ENCODE measurements around the gene SCD. TPM values are rescaled to one million over a fixed set of nuclear protein-coding genes. Genes with fewer than 3 reads are reported as not detected.
"Not testable (repeated sequence)": the region's sequence is repeated elsewhere in the genome, so short reads cannot be mapped to it uniquely, and the experiment has no call there.

Gene SCD
- total RNA-seq, 1 donor from 2014 or later, result 24.9 TPM

DNA sequence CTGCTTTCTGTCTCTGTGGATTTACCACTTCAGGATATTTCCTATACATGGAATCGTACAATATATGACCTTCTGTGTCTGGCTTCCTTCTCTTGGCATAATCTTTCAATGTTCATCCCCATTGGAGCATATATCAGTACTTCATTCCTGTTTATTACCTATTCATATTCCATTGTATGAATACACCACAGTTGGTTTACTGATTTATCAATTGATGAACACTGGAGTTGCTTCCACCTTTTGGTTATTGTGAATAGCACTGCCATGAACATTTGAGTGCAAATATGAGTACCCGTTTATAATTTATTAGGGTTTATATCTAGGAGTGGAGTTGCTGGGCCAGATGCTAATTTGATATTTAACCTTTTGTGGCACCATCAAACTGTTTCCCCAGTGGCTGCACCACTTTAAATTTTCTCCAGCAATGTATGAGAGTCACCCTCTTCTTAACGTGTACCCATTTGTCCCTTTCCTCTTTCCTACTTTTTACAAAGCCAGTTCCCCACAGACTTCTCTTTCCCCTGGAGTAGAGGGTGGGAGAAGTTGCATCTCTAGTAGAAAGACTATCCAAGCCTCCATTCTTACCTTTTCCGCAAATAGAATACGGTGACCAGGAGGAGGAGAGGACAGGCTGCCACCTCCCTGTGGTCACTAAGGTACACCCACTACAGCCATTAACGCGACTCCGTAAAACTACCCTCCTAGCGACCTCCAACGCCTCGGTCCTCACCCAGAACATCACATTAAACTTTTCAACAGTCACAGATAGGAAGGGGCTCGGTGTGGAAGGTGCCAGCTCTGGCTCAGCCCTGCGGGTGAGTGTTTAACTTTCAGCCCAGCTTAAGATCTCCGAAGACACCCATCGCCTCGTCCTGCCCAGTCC, 25.6 kb downstream of the SCD start:
- POLR2A ChIA-PET, result interaction anchor here (0.6 to 1.9 kb wide), 9 partner anchors 26 to 687 kb away, joined by 3 to 21 read pairs (median 5); partner anchors contain the start of genes HIF1AN and SCD
- ATAC-seq (ENCODE audit: low read depth), result no peak
- intact Hi-C loops (cut with micrococcal nuclease), result loop anchor here (1.0 to 2.0 kb wide), 4 partner anchors 25 to 143 kb away; partner anchors contain the start of genes CHUK and SCD
- no peaks in the 10 kb centered on the region for H3K9me3 Mint-ChIP-seq
- peaks cover 25% of the 10 kb centered on the region for H3K4me1 Mint-ChIP-seq
- TF ChIP-seq CTCF (IDR thresholded peaks at IDR 0.05), result no peak
- DNase-seq, result no peak
- H3K27ac Mint-ChIP-seq, result no peak overlapping the region
- H3K36me3 Mint-ChIP-seq (ENCODE audit: low read depth), result no peaks in the 10 kb centered on the region
- H3K27me3 Mint-ChIP-seq, result no peaks in the 10 kb centered on the region
- H3K4me3 Mint-ChIP-seq, result no peak overlapping the region
- CTCF ChIA-PET, result interaction anchor here (1.1 to 1.4 kb wide), 3 partner anchors 26 to 46 kb away, joined by 3 to 4 read pairs (median 3); partner anchors contain the start of gene SCD

- POLR2A ChIA-PET, result interaction anchor here (0.6 to 1.9 kb wide), 9 partner anchors 27 to 687 kb away, joined by 3 to 21 read pairs (median 5); partner anchors contain the start of genes HIF1AN and SCD
- Mint-ChIP-seq H3K4me3 (no peak overlapping the region), H3K4me1 (peaks cover 33% of the 10 kb centered on the region), H3K27ac (no peak overlapping the region), H3K36me3 (ENCODE audit: low read depth) (no peaks in the 10 kb centered on the region), H3K9me3 (no peaks in the 10 kb centered on the region), H3K27me3 (no peaks in the 10 kb centered on the region)
- CTCF ChIA-PET, result interaction anchor here (1.1 to 1.4 kb wide), 3 partner anchors 26 to 46 kb away, joined by 3 to 4 read pairs (median 3); partner anchors contain the start of gene SCD
- DNase-seq (peak; percentile 61), ATAC-seq (ENCODE audit: low read depth) (peak; percentile 98)
- TF ChIP-seq CTCF (IDR thresholded peaks at IDR 0.05), result no peak
- intact Hi-C loops (cut with micrococcal nuclease), result loop anchor here (1.0 to 2.0 kb wide), 4 partner anchors 26 to 144 kb away; partner anchors contain the start of genes CHUK and SCD
Observed at GRCh38 chr10:100373298-100374199, 26.5 kb downstream of the SCD start.

GRCh38 chr10:100374200-100374655, 27.2 kb downstream of the SCD start:
- POLR2A ChIA-PET, result interaction anchor here (1.0 to 1.9 kb wide), 5 partner anchors 27 to 162 kb away, joined by 4 to 21 read pairs (median 10); partner anchors contain the start of genes HIF1AN and SCD
- Mint-ChIP-seq H3K9me3 (no peaks in the 10 kb centered on the region), H3K4me3 (no peak overlapping the region), H3K27me3 (no peaks in the 10 kb centered on the region), H3K27ac (no peak overlapping the region), H3K36me3 (ENCODE audit: low read depth) (no peaks in the 10 kb centered on the region), H3K4me1 (peaks cover 33% of the 10 kb centered on the region)
- ATAC-seq (ENCODE audit: low read depth) (no peak), DNase-seq (no peak)
- intact Hi-C loops (cut with micrococcal nuclease), result no loop called here
- CTCF ChIA-PET, result interaction anchor here (1.1 to 1.4 kb wide), 2 partner anchors 27 to 47 kb away, joined by 3 to 4 read pairs; partner anchors contain the start of gene SCD
- TF ChIP-seq CTCF (IDR thresholded peaks at IDR 0.05), result no peak

GRCh38 chr10:100374677-100375353, 27.8 kb downstream of the SCD start:
- intact Hi-C loops (cut with micrococcal nuclease), result loop anchor here (5.0 kb wide), 1 partner anchor 57 kb away; no protein-coding TSS in a partner anchor
- DNase-seq; H3K27ac Mint-ChIP-seq; H3K36me3 Mint-ChIP-seq (ENCODE audit: low read depth); H3K9me3 Mint-ChIP-seq; ATAC-seq (ENCODE audit: low read depth); H3K4me3 Mint-ChIP-seq; H3K27me3 Mint-ChIP-seq; CTCF ChIA-PET: not testable (repeated sequence)
- POLR2A ChIA-PET, result interaction anchor here (1.7 to 1.9 kb wide), 3 partner anchors 28 to 161 kb away, joined by 10 to 21 read pairs (median 14); partner anchors contain the start of genes HIF1AN and SCD
- H3K4me1 Mint-ChIP-seq, result peaks cover 36% of the 10 kb centered on the region

DNA sequence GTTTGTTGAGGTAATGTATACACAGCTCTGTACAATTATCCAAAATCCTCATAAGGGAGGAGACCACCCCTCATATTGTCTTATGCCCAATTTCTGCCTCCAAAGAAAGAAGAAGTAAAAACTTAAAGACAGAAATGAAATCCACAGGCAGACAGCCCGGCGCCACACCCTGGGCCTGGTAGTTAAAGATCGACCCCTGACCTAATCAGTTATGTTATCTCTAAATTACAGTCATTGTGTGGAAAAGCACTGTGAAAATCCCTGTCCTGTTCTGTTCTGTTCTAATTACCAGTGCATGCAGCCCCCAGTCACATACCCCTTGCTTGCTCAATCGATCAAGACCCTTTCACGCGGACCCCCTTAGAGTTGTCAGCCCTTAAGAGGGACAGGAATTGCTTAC, 29.6 kb downstream of the SCD start:
- CTCF ChIA-PET; ATAC-seq (ENCODE audit: low read depth); H3K9me3 Mint-ChIP-seq; H3K27ac Mint-ChIP-seq; H3K27me3 Mint-ChIP-seq; DNase-seq; H3K36me3 Mint-ChIP-seq (ENCODE audit: low read depth); POLR2A ChIA-PET; H3K4me3 Mint-ChIP-seq: not testable (repeated sequence)
- H3K4me1 Mint-ChIP-seq, result peaks cover 23% of the 10 kb centered on the region
- intact Hi-C loops (cut with micrococcal nuclease), result loop anchor here (5.0 kb wide), 1 partner anchor 56 kb away; no protein-coding TSS in a partner anchor
